ENCODE data around the gene MAPK12. TPM values are rescaled to one million over a fixed set of nuclear protein-coding genes. Genes with fewer than 3 reads are reported as not detected.

Gene MAPK12
- total and polyA plus RNA-seq, 2 donors (not counting 3 experiments of a cell fraction or from before 2014, with no cell fraction given), result 72.3 to 86.8 TPM

DNA sequence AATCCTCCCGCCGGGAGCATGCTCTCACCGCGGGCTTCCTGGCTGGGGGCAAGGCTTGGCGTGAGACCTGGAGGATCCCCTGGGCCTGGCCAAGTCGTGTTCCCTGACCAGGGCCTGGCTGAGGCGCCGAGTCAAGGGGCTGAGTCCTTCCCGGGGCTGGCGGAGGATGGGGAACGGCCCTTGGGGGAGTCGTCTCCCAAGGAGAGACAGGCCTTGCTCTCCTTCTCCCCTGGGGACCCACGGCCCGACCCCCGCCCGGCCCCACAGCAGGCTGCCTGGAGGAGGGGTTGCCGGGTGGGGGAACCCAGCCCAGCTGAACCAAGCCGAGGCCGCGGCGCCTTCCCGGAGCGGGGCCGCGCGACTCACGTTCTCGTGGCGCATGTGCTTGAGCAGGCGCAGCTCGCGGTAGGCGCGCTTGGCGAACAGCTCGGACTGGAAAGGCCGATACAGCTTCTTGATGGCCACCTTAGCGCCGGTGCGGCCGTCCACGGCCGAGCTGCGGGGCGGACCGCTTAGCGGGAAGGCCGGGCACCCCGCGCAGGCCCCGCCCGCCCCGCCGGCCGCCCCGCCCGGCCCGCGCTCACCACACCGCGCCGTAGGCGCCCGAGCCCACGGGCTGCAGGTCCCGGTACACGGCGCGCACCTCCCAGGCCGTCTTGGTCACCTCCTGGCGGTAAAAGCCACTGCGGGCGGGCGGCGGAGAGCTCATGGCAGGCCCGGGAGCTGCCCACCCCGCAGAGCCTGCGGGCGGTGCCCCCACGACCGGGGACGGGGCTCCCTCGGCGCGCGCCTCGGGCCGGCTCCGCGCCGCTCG, 475 bp downstream of the MAPK12 start:
- H4K20me1 ChIP-seq (replicated peaks; ENCODE audit: control insufficient read depth, extremely low read depth, insufficient read depth, low read length), result no peaks in the 10 kb centered on the region
- DNase-seq (ENCODE audit: low read depth, low spot score) (peak; percentile 54), FAIRE-seq (peak; percentile 59)
- no TSS peak for BruUV-seq (replicated peaks)
- CTCF ChIA-PET, result interaction anchor here (0.7 to 4.9 kb wide), 5 partner anchors 9 to 81 kb away, joined by 3 to 41 read pairs (median 9); partner anchors contain the start of genes HDAC10 and MAPK11
- H3K9me1 ChIP-seq (replicated peaks; ENCODE audit: control insufficient read depth, extremely low read depth, insufficient read depth, low read length), result no peaks in the 10 kb centered on the region
- no peaks in the 10 kb centered on the region for H3K9me3 ChIP-seq (replicated peaks; ENCODE audit: control insufficient read depth, insufficient read depth, low read length)
- no peaks in the 10 kb centered on the region for H3K27me3 ChIP-seq (ENCODE audit: control insufficient read depth in 2 of 2, insufficient read depth in 2 of 2, low read length in 2 of 2)
- TF ChIP-seq POLR2AphosphoS5 (IDR thresholded peaks at IDR 0.05; ENCODE audit: insufficient read depth, low read depth, low read length), result no peak
- TF ChIP-seq JUN (IDR thresholded peaks at IDR 0.05; ENCODE audit: borderline replicate concordance, insufficient read depth, insufficient read length, low read depth), result no peak
- TF ChIP-seq, protein P1, sequence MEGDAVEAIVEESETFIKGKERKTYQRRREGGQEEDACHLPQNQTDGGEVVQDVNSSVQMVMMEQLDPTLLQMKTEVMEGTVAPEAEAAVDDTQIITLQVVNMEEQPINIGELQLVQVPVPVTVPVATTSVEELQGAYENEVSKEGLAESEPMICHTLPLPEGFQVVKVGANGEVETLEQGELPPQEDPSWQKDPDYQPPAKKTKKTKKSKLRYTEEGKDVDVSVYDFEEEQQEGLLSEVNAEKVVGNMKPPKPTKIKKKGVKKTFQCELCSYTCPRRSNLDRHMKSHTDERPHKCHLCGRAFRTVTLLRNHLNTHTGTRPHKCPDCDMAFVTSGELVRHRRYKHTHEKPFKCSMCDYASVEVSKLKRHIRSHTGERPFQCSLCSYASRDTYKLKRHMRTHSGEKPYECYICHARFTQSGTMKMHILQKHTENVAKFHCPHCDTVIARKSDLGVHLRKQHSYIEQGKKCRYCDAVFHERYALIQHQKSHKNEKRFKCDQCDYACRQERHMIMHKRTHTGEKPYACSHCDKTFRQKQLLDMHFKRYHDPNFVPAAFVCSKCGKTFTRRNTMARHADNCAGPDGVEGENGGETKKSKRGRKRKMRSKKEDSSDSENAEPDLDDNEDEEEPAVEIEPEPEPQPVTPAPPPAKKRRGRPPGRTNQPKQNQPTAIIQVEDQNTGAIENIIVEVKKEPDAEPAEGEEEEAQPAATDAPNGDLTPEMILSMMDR (IDR thresholded peaks at IDR 0.05; ENCODE audit: extremely low read depth in 1 of 2, insufficient read depth in 1 of 2, low read depth in 1 of 2, low read length in 2 of 2), result no peak
- no peak for TF ChIP-seq GATA2 (IDR thresholded peaks at IDR 0.05; ENCODE audit: insufficient read depth, insufficient read length, low read depth, low read length)
- TF ChIP-seq MYC (IDR thresholded peaks at IDR 0.05; ENCODE audit: low read depth, low read length), result no peak
- no peak for TF ChIP-seq FOS (IDR thresholded peaks at IDR 0.05; ENCODE audit: borderline replicate concordance, insufficient read depth, low read length)
- TF ChIP-seq POLR2A (IDR thresholded peaks at IDR 0.05; ENCODE audit: low read depth, low read length), result no peak
- TF ChIP-seq EZH2 (IDR thresholded peaks at IDR 0.05; ENCODE audit: borderline replicate concordance, low read depth, low read length, severe bottlenecking), result no peak
- TF ChIP-seq, protein P2, sequence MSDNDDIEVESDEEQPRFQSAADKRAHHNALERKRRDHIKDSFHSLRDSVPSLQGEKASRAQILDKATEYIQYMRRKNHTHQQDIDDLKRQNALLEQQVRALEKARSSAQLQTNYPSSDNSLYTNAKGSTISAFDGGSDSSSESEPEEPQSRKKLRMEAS (IDR thresholded peaks at IDR 0.05; ENCODE audit: insufficient read depth, insufficient read length), result no peak
- peaks cover 22% of the 10 kb centered on the region for H3K79me2 ChIP-seq (ENCODE audit: control insufficient read depth, insufficient read depth, low read length)
- peaks cover 11% of the 10 kb centered on the region for H3K4me1 ChIP-seq (ENCODE audit: control insufficient read depth, extremely low read depth, insufficient read depth, low read length)
- H3K27ac ChIP-seq (ENCODE audit: insufficient read depth, low read depth, low read length), result peak overlapping the region; percentile 22
- peak overlapping the region; percentile 67 for H3K9ac ChIP-seq (replicated peaks; ENCODE audit: extremely low read depth, insufficient read depth, low read length)
- H2AFZ ChIP-seq (ENCODE audit: low read depth, low read length), result peak overlapping the region; percentile 76
- H3K36me3 ChIP-seq (ENCODE audit: control insufficient read depth in 2 of 2, extremely low read depth in 1 of 2, insufficient read depth in 2 of 2, low read length in 2 of 2), result peaks cover 0 to 19% of the 10 kb centered on the region in 2 experiments
- dilution Hi-C loops (cut with MboI; ENCODE audit: extremely low pct_ligation_motif_present, low sequenced_read_pairs) (no loop called here), intact Hi-C loops (cut with micrococcal nuclease) (loop anchor here (1.0 kb wide), 1 partner anchor 9 kb away; the partner anchor contains the start of gene MAPK11)
- H3K4me3 ChIP-seq (replicated peaks in 1 of 3; ENCODE audit: insufficient read depth in 1 of 3, low read depth in 1 of 3, low read length in 3 of 3), result peak overlapping the region; percentile 23 to 69 (median 49)
- POLR2A ChIA-PET, result interaction anchor here (1.3 kb wide), 1 partner anchor 11 kb away, joined by 3 read pairs; no protein-coding TSS in a partner anchor
- peak overlapping the region; percentile 85 for H3K4me2 ChIP-seq (ENCODE audit: insufficient read depth, low read length)

Measured in endothelial cell of umbilical vein (primary cell).